HT1080 (cell line): Measurements from ENCODE around the gene DPP3. TPM values are rescaled to one million over a fixed set of nuclear protein-coding genes. Genes with fewer than 3 reads are reported as not detected.
A peak's percentile ranks its signal among the peaks of the same experiment; 100 is the strongest.
"Not testable (repeated sequence)": the region's sequence is repeated elsewhere in the genome, so short reads cannot be mapped to it uniquely, and the experiment has no call there.

Source experiments
- DNase-seq: peaks from one replicate; pipeline ENCODE4 v3.0.0-alpha.2; 2015; ENCODE audit warnings: low read depth
- polyA plus RNA-seq, 2 experiments: library from polyadenylated mRNA; depleted of rRNA; stranded (reverse); fragments of >200 nt; gene quantifications; 2 replicates each; pipeline ENCODE4 v1.2.3, GENCODE V29; 2015
- total RNA-seq: library from RNA; depleted of rRNA; stranded (reverse); fragments of >200 nt; shearing (Covaris generic); gene quantifications from 2 replicates; pipeline ENCODE4 v1.2.3, GENCODE V29; 2014; rRNA removed

The DPP3 gene, protein sequence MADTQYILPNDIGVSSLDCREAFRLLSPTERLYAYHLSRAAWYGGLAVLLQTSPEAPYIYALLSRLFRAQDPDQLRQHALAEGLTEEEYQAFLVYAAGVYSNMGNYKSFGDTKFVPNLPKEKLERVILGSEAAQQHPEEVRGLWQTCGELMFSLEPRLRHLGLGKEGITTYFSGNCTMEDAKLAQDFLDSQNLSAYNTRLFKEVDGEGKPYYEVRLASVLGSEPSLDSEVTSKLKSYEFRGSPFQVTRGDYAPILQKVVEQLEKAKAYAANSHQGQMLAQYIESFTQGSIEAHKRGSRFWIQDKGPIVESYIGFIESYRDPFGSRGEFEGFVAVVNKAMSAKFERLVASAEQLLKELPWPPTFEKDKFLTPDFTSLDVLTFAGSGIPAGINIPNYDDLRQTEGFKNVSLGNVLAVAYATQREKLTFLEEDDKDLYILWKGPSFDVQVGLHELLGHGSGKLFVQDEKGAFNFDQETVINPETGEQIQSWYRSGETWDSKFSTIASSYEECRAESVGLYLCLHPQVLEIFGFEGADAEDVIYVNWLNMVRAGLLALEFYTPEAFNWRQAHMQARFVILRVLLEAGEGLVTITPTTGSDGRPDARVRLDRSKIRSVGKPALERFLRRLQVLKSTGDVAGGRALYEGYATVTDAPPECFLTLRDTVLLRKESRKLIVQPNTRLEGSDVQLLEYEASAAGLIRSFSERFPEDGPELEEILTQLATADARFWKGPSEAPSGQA
- 65.2 and 83.9 TPM in 2 replicates for total RNA-seq
- 35.8 and 36.3 TPM in 2 replicates for polyA plus RNA-seq (2015; cell fraction: cytosol; rRNA removed)
- polyA plus RNA-seq (2015; cell fraction: nucleus; rRNA removed): 73.0 and 81.0 TPM in 2 replicates

- peak; percentile 96 for DNase-seq
These were observed at the start of gene DPP3 for GRCh38 chr11:66480117-66480938. TSS of gene DPP3 (plus strand) at chr11:66480434. CDS start at chr11:66482201, 1,767 bp downstream.

DNA sequence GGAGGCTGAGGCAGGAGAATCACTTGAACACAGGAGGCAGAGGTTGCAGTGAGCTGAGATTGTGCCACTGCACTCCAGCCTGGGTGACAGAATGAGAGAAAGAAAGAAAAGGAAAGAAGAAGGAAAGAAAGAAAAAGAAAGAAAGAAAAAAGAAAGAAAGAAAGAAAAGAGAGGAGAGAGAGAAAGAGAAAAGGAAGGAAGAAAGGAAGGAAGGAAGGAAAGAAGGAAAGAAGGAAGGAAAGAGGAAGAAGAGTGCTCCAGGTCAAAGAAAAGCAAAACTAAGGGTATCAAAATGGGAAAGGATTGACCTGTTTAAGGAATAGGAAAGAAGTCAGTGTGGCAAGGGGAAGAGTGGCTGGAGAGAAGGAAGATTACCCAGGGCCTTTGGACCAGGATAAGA is 48.9 kb upstream of the DPP3 start:
- not testable (repeated sequence) for DNase-seq

GRCh38 chr11:66431871-66432329 is 48.3 kb upstream of the DPP3 start:
- DNase-seq: not testable (repeated sequence)

DNA sequence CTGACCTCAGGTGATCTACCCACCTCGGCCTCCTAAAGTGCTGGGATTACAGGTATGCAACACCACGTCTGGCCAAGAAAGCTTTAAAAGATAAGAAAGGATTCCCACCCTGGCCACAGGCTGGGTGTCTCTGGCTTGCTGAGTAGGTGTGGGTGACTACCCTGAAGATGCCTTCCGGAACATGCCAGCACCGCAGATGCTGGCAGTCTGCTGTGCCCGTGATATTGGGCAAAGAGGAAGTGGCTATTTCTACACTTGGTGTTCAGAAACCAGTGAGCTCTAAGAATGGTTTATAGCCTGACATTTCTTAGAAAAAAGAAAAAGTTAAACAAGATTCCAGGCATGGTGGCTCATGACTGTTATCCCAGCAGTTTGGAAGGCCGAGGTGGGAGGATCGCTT is 47.6 kb upstream of the DPP3 start:
- DNase-seq: no peak

DNA sequence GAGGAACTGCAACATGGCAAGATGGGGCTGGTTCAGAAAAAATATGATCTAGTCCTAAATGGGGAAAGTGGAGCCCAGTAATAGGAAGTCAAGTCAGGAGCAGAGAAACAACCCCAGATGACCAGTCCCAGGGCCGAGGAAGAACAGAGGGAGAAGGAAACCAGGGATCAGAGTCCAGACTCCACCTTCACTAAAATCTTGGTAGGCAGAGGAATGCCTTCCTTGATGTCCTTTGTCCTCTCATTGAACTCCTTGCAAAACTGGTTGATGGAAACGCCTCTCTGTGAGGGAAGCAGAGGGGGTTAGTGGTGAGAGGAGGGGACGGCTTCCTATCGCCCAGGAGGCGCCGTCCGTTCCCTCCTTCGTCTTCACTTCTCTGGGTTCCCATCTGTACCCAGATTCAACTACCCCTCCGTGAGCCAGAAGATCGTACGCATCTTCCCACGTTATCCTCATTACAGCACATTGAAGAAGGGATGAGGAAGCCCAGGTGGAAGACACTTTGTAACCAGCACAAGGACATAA is 42.2 kb upstream of the DPP3 start:
- no peak for DNase-seq

DNA sequence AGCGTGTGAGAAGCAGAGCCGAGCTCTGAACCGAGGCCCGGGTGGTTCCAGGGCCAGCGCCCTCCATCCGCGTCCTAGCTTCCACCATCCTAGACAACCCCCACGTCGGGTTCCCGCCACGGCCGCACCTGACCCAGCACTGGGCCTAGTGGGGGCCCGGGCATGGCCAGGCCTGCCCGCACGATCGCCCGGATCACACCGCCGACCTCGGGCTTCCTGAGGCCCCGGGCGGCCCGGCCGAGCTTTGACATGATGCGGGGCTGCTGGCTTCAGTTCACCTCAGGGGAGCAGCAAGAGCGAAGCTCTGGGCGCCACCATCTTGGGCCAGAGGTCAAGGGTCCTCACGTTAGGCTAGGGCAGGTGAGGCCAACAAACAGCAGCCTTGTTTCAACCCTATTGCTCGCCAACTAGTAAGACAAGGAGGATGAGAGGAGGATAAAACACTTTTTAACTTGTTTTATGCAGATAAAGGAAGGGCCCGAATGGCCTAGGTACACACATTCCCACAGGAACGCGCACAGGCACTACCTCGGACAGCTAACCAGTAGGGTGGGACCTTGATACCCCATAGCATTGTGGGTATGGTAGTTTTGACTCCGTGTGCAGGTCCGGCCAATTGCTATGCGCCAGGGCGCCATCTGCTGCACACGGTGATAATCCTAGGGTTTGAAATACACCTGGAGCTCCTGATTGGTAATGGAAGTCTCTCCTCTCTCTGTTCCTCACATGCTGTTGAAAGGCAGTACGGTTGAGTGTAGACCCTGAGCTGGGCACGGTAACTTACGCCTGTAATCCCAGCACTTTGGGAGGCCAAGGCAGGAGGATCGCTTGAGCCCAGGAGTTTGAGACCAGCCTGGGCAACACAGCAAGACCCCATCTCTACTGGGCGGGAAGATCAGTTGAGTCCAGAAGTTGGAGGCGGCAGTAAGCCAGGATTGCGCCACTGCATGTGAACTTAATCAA is 41.4 kb upstream of the DPP3 start, which contains the start of gene MRPL11:
MRPL11 (minus strand) TSS at position 345 of the 963 bp plus-strand sequence; CDS start at position 251, 94 bp downstream.
- peak; percentile 89 for DNase-seq

DNA sequence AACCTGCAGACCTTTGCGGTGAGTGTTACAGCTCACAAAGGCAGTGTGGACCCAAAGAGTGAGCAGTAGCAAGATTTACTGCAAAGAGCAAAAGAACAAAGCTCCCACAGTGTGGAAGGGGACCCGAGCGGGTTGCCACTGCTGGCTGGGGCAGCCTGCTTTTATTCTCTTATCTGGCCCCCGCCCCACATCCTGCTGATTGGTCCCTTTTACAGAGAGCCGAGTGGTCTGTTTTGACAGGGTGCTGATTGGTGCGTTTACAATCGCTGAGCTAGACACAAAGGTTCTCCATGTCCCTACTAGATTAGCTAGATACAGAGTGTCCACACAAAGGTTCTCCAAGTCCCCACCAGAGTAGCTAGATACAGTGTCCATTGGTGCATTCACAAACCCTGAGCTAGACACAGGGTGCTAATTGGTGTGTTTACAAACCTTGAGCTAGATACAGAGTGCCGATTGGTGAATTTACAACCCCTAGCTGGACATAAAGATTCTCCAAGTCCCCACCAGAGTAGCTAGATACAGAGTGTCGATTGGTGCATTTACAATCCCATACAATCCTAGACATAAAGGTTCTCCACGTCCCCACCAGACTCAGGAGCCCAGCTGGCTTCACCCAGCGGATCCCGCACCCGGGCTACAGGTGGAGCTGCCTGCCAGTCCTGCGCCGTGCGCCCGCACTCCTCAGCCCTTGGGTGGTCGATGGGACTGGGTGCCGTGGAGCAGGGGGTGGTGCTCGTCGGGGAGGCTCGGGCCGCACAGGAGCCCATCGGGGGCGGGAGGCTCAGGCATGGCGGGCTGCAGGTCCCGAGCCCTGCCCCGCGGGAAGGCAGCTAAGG is 39.9 kb upstream of the DPP3 start:
- not testable (repeated sequence) for DNase-seq

DNA sequence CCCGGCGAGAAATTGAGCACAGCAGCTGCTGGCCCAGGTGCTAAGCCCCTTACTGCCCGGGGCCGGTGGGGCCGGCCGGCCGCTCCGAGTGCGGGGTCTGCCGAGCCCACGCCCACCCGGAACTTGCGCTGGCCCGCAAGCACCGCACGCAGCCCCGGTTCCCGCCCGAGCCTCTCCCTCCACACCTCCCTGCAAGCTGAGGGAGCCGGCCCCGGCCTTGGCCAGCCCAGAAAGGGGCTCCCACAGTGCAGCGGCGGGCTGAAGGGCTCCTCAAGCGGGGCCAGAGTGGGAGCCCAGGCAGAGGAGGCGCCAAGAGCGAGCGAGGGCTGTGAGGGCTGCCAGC is 39.3 kb upstream of the DPP3 start:
- not testable (repeated sequence) for DNase-seq

DNA sequence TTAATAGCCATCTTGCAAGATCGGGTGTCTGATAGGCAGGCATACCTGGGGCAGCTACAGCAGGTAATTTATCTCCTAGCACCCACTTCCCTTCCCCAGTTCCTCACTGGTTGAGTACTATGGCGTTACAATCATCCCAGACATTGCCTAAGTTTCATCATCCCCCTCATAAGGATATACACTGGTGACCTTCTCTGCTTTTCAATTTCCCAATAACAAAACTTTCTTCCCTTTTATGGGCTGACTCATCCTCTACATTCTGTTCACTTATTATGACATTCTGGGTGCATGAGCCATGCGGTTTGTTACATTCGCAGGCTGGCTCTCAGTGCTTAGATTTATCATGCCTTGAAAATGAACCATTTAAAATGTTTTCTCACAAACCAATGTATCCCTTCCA is 36.6 kb upstream of the DPP3 start:
- DNase-seq: peak; percentile 91

GRCh38 chr11:66447012-66447411 is 33.2 kb upstream of the DPP3 start:
- no peak for DNase-seq

GRCh38 chr11:66448523-66448922 is 31.7 kb upstream of the DPP3 start:
- no peak for DNase-seq

DNA sequence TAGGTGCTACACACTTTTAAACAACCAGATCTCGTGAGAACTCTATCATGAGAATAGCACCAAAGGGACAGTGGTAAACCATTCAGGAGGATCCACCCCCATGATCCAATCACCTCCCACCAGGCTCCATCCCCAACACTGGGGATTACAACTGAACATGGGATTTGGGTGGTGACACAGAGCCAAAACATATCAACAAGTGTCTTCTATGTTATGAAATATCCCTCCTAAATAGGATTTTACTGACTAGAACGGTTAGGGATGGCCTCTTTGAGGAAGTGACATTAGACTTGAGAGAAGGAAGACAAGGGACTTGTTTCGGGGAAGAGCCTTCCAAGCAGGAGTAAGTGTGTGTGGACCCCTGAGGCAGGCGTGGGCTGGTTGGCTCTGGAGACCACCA is 29.7 kb upstream of the DPP3 start:
- no peak for DNase-seq

GRCh38 chr11:66451663-66452062 is 28.6 kb upstream of the DPP3 start:
- DNase-seq: no peak

DNA sequence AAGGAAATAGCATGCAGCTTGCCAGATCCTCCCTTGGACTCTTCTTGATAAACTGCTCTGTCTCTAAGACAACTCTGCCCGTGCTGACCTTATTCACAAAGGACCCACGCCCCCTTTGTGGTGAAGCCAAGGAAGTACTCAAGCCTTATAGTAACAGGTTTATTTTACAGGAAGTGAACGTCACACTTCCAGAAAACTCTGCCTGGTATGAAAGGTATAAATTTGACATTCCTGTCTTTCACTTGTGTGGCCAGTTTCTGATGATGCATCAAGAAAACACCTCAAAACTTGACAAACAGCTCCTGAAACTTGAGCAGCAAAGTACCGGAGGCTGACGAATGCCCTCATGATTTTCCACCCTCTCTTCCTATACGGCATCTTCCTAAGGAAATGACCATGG is 26.0 kb upstream of the DPP3 start:
- peak; percentile 59 for DNase-seq

GRCh38 chr11:66454828-66455227 is 25.4 kb upstream of the DPP3 start:
- no peak for DNase-seq

- DNase-seq: no peak
These were observed 22.4 kb upstream of the DPP3 start for GRCh38 chr11:66457826-66458225.

DNA sequence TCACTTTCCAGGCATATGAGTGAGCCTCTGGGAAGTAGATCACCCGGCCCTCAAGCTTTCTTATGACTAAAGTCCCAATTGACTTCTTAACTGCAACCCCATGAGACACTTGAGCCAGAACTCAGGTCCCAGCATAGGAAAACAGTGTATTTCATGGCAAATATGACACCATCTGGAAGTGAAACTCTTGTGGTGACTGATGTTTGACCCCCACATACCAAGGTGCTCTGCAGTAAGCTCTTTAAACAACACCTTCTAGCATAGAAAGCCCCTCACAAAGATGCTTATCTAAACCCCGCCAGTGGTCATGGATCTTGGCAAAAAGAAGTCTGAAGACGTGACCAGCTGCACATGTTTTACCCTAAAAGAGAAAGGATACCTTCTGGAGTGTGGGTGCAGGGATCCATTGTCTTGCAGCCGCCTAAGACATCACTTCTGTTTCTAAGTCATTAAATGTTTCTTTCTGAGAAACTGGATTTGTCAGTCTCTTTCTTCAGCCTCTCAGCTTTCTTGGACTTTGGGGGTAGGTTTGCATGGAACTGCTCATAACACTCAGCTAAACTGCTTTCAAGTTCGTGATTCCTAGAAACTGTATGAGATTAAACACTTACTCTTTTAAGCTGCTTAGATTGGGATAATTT is 21.0 kb upstream of the DPP3 start:
- DNase-seq: no peak

- no peak for DNase-seq
These were observed 18.2 kb upstream of the DPP3 start for GRCh38 chr11:66462010-66462409.
